HTERT RPE-1 (cell line): ENCODE results near the gene TSPAN3.

Experiments used
- in situ Hi-C: fragments of 300-500 bp; cut with MboI; formaldehyde crosslinking; loops from 4 replicates; pipeline ENCODE4 v1.14.3; 2020; ENCODE audit warnings: low sequenced_read_pairs

Gene TSPAN3

DNA sequence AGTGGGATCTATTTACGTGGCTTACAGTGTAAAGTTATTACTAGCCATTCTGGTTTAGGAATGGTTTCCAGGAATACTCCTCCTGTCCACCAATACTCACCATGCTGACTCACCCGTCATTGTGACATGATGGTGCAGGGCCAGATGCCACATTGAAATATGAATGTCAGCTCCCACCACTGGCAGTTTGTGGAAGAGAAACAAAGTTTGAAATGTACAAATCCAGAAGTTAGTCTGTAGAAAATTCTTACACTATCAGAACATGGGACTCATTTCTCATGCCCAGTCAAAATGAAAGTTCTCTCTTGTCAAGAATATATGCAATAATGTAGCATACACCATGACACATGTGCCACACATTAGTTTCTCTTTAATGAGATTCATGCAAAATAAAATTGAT, 14.4 kb upstream of the TSPAN3 start:
- in situ Hi-C loops: no loop called here

DNA sequence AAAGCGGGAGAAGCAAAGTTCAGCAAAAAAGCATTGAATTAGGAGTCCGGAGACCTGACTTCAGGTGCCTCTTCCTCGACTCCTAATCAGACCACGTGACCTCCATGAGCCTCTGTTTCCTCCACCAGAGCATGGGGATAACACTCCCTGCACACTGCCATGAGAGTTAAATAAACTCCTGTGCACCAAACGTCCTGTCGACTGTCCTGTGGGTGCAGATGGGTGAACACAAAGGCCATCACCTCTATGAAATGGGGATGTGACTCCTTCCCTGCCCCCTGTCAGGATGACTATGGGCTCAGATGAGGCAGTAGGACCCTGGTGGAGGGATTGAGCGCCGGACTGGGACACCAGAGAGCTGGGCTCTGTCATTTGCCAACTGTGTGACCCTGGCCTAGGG, 13.5 kb upstream of the TSPAN3 start:
- in situ Hi-C loops: no loop called here

DNA sequence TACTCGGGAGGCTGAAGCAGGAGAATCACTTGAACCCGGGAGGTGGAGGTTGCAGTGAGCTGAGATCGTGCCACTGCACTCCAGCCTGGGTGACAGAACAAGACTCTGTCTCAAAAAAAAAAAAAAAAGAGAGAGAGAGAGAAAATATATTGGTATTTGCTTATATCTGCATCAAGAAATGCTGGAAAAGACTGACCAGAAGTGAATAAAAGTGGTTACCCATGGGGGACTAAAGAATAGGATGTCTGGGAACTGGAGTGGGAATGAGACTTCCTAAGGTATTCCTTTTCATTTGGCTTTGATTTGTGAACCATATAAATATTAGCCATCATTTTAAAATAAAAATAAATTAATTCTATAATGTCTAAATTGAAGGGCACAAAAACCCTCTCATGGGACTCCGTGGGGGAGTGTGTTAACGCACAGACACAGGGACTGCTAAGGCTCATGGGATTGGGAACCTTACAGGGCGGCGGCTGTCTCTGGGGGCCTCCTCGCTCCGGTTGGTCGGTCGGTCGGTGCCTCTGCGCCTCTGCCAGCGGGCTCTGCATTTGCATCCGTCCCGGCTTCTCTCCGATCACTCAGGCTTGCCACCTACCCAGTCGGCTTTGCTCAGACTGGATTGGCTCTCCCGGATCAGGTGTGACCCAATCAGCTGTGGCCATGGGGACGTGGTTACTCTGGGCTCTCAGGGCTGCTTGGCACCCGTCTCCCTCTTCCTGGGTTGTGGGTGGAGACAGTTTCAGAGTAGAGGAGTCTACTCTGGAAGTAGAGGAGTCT, 12.7 kb upstream of the TSPAN3 start:
- in situ Hi-C loops: no loop called here

- in situ Hi-C loops: no loop called here
Measured at GRCh38 chr15:77081971-77082370, 11.1 kb upstream of the TSPAN3 start.

- in situ Hi-C loops: no loop called here
Measured at GRCh38 chr15:77076323-77076915, 5.5 kb upstream of the TSPAN3 start.

GRCh38 chr15:77075528-77075927, 4.6 kb upstream of the TSPAN3 start:
- in situ Hi-C loops: no loop called here

DNA sequence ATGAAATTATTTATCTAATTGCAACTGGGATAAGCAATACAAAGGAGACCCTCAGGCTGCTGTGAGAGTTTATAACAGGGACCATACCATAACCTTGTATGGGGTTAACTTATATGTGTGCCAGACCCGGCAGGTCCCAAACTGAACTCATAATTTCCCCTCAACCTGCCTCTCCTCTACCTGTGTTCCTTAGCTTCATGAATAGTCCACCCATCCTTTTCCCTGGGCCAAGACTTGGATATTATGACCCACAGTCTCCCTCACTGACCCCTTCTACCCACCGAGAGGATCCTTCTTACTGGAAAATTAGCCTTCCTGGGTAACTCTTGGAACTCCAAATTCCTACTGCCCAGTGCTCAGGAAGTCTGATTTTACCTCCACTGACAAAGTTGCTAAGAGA, 3.4 kb upstream of the TSPAN3 start:
- in situ Hi-C loops: no loop called here

DNA sequence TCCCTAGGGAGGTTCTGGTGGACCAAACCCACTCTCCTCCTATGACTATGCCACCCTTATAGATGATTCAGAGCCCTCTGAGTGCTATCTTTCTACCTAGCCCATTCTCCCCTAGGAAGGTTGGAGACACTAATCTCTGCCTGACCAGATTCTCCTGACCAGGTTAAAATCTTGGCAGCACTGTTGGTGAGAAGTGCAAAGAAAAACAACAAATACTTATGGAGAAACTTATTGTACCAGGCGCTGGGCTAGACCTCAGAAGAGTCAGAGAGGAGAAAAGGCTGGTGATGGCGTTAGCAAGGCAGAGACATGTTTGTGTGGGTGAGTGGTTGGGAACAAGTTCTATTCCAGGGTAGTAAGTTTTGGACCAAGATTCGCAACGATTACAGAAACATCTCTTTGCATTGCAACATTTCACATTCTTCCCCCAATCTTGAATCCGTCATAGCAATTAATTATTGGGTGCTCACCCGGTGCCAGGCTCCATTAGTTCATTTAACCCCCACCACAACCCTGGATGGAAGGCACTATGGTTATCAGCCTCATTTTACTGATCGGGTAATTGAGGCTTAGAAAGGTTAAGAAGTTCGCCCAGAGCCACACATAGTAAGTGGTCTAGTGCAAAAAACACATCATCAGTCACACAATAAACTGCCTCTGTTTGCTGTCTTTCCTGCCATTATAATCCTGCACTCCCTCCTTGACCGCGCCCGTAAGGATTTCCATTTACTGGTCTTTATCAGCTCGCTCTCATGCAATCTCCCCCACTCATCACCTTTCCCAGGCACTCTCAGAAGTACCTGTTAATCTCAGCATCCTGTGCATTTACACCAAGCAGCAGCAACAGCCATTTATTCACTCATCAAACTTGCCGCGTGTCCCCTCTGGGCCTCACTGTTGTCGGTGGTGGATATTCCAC, 655 bp upstream of the TSPAN3 start:
- in situ Hi-C loops: no loop called here

DNA sequence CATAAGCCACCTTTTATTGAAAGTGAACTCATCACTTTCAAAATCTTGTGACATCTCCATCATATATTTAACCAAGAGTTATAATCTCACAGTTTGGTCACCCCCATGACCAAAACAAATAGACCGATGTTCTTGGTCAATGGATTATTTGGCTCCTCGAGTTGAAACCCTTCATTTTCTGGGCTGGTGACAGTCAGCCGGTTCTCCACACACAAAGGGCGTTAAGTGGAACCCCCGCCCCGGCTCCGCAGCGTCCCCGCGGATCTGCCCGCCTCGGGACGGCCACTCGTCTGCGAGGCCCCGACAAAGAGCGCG, 772 bp downstream of the TSPAN3 start:
- in situ Hi-C loops: no loop called here

GRCh38 chr15:77069521-77070121, 1.3 kb downstream of the TSPAN3 start:
- in situ Hi-C loops: no loop called here

DNA sequence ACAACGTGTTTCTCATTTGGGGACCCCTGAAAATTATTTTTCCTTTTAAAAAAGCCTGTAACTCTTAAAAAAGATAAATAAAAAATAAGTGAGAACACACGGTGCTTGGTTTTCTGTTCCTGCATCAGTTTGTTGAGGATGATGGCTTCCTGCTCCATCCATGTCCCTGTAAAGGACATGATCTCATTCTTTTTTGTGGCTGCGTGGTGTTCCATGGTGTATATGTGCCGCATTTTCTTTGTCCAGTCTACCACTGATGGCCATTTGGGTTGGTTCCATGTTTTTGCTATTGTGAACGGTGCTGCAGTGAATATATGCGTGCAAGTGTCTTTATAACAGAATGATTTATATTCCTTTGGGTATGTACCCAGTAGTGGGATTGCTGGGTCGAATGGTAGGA, 2.3 kb downstream of the TSPAN3 start:
- in situ Hi-C loops: no loop called here

GRCh38 chr15:77067691-77068367, 3.1 kb downstream of the TSPAN3 start:
- in situ Hi-C loops: no loop called here

- in situ Hi-C loops: no loop called here
Measured at GRCh38 chr15:77066971-77067690, 3.8 kb downstream of the TSPAN3 start.

- in situ Hi-C loops: no loop called here
Measured at GRCh38 chr15:77064539-77065308, 6.2 kb downstream of the TSPAN3 start.

GRCh38 chr15:77064063-77064462, 6.8 kb downstream of the TSPAN3 start:
- in situ Hi-C loops: no loop called here

DNA sequence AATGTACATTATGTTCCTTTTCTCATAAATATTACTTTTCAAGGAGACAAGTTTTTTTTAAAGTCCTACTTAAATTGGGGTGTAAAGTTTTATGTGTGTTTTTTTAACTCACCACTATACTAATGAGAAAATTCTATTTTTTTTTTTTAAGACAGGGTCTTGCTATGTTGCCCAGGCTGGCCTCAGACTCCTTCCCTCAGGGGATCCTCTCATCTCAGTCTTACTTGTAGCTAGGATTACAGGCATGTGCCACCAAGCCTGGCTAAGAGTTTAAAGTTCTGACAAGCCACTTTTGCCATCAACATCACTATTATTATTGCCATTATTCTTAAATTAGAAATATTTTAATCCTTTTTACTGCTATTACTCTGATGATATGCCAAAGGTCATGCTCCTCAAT, 7.7 kb downstream of the TSPAN3 start:
- in situ Hi-C loops: no loop called here

DNA sequence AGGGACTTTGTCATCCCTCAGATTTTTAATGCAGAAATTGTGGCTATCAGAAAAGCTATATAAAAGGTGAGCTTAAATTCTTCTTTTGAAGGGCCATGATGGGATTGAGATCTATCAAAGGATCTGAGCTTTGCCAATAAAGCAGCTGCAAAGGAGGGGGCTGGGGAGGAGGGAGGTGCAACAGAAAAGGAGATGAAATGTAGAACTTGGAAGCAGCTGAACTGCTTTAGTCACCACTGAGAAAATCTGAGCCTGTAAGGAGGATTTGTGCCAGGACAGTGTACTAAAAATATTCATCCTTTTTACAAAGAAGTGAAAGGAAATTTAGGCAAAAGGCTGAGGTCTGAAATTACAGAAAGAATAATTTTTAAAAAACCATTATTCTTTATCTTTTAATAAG, 10.4 kb downstream of the TSPAN3 start:
- in situ Hi-C loops: no loop called here

GRCh38 chr15:77059786-77060361, 11.0 kb downstream of the TSPAN3 start:
- in situ Hi-C loops: no loop called here

DNA sequence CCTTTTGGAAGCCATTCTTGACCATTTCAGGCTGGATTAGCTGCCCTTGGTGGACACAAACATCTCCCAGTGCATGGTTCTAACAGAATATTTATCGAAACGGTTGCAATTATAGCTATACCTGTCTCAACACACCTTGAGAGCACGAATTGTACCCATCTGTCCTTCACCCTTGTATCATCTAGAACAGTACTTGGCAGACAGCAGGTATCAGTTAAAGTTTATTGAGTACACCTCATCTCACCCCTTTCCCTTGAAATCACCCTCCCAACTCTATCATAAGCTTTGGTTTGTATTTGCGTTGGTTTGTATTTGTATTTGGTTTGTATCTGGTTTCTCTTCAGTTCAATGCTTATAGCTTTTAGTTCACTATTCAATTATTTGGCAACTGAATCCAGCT, 12.4 kb downstream of the TSPAN3 start:
- in situ Hi-C loops: no loop called here
